ENCODE measurements around the gene EEF2K. TPM values are rescaled to one million over a fixed set of nuclear protein-coding genes. Genes with fewer than 3 reads are reported as not detected.

EEF2K gene
- total RNA-seq, 4 donors from 2014 or later = 18.7 to 39.9 (median 21.2) TPM

DNA sequence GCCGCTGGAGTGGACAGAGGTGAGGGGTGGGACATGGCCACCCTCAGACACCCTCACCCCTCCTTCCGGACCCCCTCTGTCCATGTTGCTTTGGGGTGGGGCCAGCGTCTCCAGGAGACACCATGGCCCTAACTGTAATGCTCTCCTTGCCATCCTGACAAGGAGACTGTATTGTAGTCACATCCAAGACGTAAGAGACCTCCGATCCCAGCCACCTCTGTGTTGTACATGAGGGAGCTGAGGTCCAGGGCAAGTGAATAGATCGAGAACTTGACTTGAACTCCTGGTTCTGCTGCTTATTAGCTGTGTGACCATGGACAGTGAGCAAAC, 121.3 kb downstream of the EEF2K start:
- in situ Hi-C loops (cut with MboI; ENCODE audit: low sequenced_read_pairs in 4 of 4) = loop anchor here in 2 of 4 donors (10.0 to 25.0 kb wide), 2 partner anchors 1140 to 1173 kb away; partner anchors contain the start of genes DNAH3 (in 1 of the 2) and LDAF1 (in 1 of the 2)
- Histone ChIP-seq H3K4me3 (no peak overlapping the region), H3K9me3 (no peaks in the 10 kb centered on the region), H3K4me1 (peaks cover 0 to 4% of the 10 kb centered on the region in 2 donors), H3K27me3 (no peaks in the 10 kb centered on the region), H3K27ac (no peak overlapping the region), H3K36me3 (peaks cover 0 to 85% of the 10 kb centered on the region in 2 donors)
- ATAC-seq (no peak), DNase-seq (no peak)
- TF ChIP-seq POLR2A (IDR thresholded peaks at IDR 0.05) = no peak
- TF ChIP-seq, protein P1, sequence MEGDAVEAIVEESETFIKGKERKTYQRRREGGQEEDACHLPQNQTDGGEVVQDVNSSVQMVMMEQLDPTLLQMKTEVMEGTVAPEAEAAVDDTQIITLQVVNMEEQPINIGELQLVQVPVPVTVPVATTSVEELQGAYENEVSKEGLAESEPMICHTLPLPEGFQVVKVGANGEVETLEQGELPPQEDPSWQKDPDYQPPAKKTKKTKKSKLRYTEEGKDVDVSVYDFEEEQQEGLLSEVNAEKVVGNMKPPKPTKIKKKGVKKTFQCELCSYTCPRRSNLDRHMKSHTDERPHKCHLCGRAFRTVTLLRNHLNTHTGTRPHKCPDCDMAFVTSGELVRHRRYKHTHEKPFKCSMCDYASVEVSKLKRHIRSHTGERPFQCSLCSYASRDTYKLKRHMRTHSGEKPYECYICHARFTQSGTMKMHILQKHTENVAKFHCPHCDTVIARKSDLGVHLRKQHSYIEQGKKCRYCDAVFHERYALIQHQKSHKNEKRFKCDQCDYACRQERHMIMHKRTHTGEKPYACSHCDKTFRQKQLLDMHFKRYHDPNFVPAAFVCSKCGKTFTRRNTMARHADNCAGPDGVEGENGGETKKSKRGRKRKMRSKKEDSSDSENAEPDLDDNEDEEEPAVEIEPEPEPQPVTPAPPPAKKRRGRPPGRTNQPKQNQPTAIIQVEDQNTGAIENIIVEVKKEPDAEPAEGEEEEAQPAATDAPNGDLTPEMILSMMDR (IDR thresholded peaks at IDR 0.05 in 4 of 5, conservative IDR thresholded peaks at IDR 0.05 in 1 of 5) = no peak
- intact Hi-C loops (cut with DNase I; ENCODE audit: low total_unique reads) = no loop called here

DNA sequence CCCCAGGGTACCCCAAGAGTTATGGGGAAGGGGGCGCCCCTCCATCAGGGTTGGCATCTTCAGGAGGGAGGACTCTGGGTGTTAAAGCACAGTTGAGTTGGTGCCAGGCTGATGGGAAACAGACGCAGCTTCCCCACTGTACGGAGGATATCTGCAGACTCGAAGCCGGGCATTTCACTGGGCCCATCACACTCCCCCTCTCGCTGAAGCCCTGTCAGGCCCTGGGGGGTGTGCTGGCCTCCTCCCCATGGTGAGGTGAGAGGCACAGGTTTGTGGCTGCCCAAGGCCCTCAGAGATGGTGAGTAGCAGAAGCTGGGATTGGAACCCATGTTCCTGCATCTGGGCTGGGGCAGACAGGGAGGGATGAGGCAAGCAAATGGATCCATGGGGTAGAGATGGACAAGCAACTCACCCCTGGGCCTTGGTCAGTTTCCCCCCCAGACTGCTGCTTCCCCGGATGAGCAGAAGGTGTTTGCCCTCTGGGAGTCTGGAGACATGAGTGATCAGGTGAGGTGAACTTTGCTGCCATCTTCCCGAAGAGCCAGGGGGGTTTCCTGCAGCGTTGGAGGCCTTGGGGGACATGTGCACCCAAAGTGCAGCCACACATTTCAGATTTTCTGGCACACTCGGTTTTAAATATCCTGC, 122.1 kb downstream of the EEF2K start:
- ATAC-seq (no peak), DNase-seq (no peak)
- no peaks in the 10 kb centered on the region for H3K27me3 ChIP-seq
- in situ Hi-C loops (cut with MboI; ENCODE audit: low sequenced_read_pairs in 4 of 4) (loop anchor here in 2 of 4 donors (10.0 to 25.0 kb wide), 2 partner anchors 1141 to 1173 kb away; partner anchors contain the start of genes DNAH3 (in 1 of the 2) and LDAF1 (in 1 of the 2)), intact Hi-C loops (cut with DNase I; ENCODE audit: low total_unique reads) (no loop called here)
- H3K9me3 ChIP-seq = no peaks in the 10 kb centered on the region
- H3K4me3 ChIP-seq = no peak overlapping the region
- H3K36me3 ChIP-seq = peaks cover 0 to 92% of the 10 kb centered on the region in 2 donors
- H3K27ac ChIP-seq = no peak overlapping the region
- peaks cover 0 to 4% of the 10 kb centered on the region in 2 donors for H3K4me1 ChIP-seq
- TF ChIP-seq POLR2A (IDR thresholded peaks at IDR 0.05) = no peak
- TF ChIP-seq, protein P1 (IDR thresholded peaks at IDR 0.05 in 4 of 5, conservative IDR thresholded peaks at IDR 0.05 in 1 of 5) = no peak

DNA sequence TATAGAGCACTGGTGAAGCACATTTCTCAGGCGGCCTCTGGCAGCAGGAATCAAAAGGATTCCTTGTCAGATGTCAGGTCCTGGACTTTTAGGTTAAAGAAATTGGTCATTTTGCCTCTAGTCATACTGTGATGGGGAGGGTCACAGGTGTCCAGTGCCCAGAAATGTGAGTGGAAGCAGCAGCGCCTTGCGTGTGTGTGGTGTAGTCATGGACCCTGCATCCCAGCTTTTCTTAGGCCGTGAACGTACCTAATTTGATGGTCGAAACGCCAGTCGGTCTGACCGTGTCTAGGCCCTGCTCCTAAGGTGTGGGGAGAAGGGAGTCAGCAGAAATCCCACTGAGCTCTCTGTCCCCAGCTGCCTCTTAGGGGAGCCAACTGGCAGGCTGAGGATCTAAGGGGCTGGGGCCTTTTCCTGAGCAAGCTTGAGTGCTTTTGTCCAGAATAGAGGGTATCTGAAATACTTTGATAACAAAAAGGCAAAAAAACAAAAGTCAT, 123.2 kb downstream of the EEF2K start:
- DNase-seq = no peak
- in situ Hi-C loops (cut with MboI; ENCODE audit: low sequenced_read_pairs in 4 of 4) (loop anchor here in 2 of 4 donors (10.0 to 25.0 kb wide), 2 partner anchors 1142 to 1174 kb away; partner anchors contain the start of genes DNAH3 (in 1 of the 2) and LDAF1 (in 1 of the 2)), intact Hi-C loops (cut with DNase I; ENCODE audit: low total_unique reads) (no loop called here)
- no peak for ATAC-seq
- Histone ChIP-seq H3K4me3 (no peak overlapping the region), H3K36me3 (peaks cover 0 to 92% of the 10 kb centered on the region in 2 donors), H3K27ac (no peak overlapping the region), H3K27me3 (no peaks in the 10 kb centered on the region), H3K9me3 (no peaks in the 10 kb centered on the region), H3K4me1 (peaks cover 0 to 4% of the 10 kb centered on the region in 2 donors)
- TF ChIP-seq POLR2A (IDR thresholded peaks at IDR 0.05) = no peak
- TF ChIP-seq, protein P1 (IDR thresholded peaks at IDR 0.05 in 4 of 5, conservative IDR thresholded peaks at IDR 0.05 in 1 of 5) = no peak

DNA sequence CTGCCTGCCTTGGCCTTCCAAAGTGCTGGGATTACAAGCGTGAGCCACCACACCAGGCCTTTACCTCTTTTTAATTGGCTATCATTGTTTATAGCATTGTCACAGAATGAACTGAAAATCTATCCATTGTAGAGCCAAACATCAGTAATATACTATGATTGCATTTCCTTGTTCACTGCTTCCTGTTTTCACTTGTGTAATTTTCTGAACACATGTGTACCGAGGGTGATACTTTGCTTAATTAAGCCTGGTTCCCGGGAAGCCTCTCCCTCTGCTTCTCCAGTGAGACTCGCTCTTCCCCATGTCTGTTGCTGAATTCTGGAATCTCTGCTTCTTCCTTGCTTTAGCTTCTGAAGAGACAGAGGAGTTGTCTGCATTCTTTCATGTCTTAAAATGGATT, 124.2 kb downstream of the EEF2K start:
- TF ChIP-seq, protein P1 (IDR thresholded peaks at IDR 0.05 in 4 of 5, conservative IDR thresholded peaks at IDR 0.05 in 1 of 5) = no peak
- TF ChIP-seq POLR2A (IDR thresholded peaks at IDR 0.05) = no peak
- intact Hi-C loops (cut with DNase I; ENCODE audit: low total_unique reads) (no loop called here), in situ Hi-C loops (cut with MboI; ENCODE audit: low sequenced_read_pairs in 4 of 4) (loop anchor here in 1 of 4 donors (25.0 kb wide), 1 partner anchor 1143 kb away; no protein-coding TSS in a partner anchor)
- DNase-seq (no peak), ATAC-seq (no peak)
- peaks cover 0 to 4% of the 10 kb centered on the region in 2 donors for H3K4me1 ChIP-seq
- no peaks in the 10 kb centered on the region for H3K9me3 ChIP-seq
- H3K4me3 ChIP-seq = no peak overlapping the region
- H3K36me3 ChIP-seq = peaks cover 0 to 92% of the 10 kb centered on the region in 2 donors
- H3K27ac ChIP-seq = no peak overlapping the region
- H3K27me3 ChIP-seq = no peaks in the 10 kb centered on the region

Measured in gastrocnemius medialis (tissue), 4 donors.